Astrocyte of the cerebellum (primary cell): ENCODE results near the gene MEGF10.

Experiments used
- DNase-seq: peaks from one replicate; pipeline ENCODE4 v3.0.0-alpha.2; 2011; ENCODE audit warnings: low read depth
- H3K4me3 ChIP-seq: 2 replicates; pipeline ENCODE4 v1.5.1; 2011; ENCODE audit warnings: mild to moderate bottlenecking, low read depth, low read length, moderate library complexity
- in situ Hi-C: cut with HindIII; loops from 2 replicates; pipeline ENCODE4 v1.10.0; 2017; ENCODE audit warnings: low sequenced_read_pairs
- TF ChIP-seq, protein P1 (sequence below): IDR thresholded peaks from 2 replicates; pipeline ENCODE4 v1.5.1; 2012; ENCODE audit warnings: low read length, low read depth, moderate library complexity, mild to moderate bottlenecking; ENCODE audit errors: missing control alignments

The MEGF10 gene

DNA sequence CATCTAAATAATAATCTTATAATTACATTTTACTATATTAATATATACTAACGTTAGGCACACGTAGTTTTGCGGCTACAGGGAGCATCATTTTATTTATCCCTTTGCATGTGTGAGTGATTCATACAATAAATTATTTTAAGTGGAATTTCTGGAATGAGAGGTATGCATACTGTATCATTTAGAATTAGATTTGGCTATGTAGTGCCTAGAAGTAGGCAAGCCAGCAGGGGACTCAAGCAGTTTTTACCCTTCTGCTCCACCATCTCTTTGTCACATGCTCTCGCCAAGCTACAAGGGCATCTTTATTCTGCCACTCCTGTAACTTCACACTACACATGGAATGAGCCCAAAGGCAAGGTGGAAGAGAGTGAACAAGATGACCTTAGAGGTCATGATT lies 60.8 kb downstream of the MEGF10 start:
- in situ Hi-C loops: no loop called here
- no peak overlapping the region for H3K4me3 ChIP-seq
- TF ChIP-seq, protein P1, sequence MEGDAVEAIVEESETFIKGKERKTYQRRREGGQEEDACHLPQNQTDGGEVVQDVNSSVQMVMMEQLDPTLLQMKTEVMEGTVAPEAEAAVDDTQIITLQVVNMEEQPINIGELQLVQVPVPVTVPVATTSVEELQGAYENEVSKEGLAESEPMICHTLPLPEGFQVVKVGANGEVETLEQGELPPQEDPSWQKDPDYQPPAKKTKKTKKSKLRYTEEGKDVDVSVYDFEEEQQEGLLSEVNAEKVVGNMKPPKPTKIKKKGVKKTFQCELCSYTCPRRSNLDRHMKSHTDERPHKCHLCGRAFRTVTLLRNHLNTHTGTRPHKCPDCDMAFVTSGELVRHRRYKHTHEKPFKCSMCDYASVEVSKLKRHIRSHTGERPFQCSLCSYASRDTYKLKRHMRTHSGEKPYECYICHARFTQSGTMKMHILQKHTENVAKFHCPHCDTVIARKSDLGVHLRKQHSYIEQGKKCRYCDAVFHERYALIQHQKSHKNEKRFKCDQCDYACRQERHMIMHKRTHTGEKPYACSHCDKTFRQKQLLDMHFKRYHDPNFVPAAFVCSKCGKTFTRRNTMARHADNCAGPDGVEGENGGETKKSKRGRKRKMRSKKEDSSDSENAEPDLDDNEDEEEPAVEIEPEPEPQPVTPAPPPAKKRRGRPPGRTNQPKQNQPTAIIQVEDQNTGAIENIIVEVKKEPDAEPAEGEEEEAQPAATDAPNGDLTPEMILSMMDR: no peak
- DNase-seq: peak; percentile 12

DNA sequence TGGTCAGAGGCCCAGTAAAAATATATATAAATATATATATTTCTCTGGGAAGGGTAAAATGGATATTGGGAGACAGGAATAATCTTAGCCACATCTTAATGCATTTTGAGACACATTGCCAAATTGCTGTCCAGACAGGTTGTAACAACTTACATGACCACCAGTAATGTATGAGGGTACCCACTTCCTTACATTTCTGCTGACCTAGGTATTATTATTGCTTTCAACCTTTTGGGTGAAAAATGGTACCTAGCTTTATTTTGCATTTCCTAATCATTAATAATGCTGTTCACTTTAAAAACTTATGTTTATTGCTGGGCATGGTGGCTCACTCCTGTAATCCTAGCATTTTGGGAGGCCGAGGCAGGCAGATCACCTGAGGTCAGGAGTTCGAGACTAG lies 61.5 kb downstream of the MEGF10 start:
- in situ Hi-C loops: no loop called here
- no peak for DNase-seq
- TF ChIP-seq, protein P1: no peak
- no peak overlapping the region for H3K4me3 ChIP-seq

DNA sequence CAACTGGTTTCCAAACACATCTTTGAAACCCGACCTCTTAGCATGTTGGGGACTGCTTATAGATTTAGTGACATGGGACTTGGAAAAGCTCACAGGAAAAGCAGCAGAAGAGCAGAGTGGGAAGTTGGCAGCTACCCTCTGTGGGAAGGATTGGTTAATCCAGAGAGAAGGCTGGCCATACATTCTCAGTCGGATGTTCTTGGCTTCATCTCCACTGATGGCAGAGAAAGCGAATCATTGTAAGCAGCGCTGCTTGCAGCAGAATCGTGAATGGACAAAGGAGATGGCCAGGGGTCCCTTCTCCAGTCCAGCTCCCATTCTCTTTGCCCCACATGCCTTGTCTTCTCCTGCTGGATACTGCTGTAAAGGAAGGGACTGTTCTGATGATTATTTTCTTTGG lies 62.7 kb downstream of the MEGF10 start:
- in situ Hi-C loops: no loop called here
- DNase-seq: no peak
- no peak overlapping the region for H3K4me3 ChIP-seq
- TF ChIP-seq, protein P1: no peak

DNA sequence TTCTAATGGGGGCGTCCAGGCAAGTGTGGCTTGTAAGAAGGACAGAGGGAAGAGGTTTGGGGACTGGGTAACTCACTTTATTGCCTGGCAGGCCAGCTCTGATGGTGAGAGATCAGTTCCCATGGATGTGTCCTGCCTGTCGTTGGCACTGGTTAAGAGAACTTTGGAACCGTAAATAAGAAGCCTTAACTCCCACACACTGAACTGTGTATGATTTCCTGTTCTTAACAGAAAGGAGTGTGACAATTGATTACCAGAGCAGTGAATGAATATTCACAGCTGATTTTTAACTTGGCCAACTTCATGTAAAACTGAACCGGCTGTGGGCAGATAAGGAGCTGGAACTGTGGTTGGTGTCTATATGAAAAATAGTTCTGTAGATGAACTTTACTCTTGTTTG lies 63.2 kb downstream of the MEGF10 start:
- TF ChIP-seq, protein P1: no peak
- in situ Hi-C loops: no loop called here
- H3K4me3 ChIP-seq: no peak overlapping the region
- DNase-seq: no peak

DNA sequence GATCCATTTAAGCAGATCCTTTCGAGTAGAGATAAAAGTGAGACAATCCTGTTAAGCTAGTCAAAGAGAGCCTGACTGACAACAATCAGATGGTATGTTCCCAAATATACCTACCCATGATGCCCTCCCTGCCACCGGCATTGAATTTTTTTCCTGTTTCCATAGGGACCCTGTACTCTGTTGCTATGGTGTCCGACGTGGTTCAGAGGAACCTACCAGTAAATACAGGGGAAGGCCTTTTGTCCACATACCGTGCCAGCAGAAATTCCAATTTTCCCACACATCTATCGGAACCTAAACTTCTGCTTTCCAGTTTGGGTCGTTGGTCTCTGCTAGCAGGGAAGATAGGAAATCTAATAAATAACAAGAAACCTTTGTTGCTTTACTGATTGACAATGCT lies 64.7 kb downstream of the MEGF10 start:
- no peak for DNase-seq
- no peak overlapping the region for H3K4me3 ChIP-seq
- in situ Hi-C loops: no loop called here
- TF ChIP-seq, protein P1: no peak

DNA sequence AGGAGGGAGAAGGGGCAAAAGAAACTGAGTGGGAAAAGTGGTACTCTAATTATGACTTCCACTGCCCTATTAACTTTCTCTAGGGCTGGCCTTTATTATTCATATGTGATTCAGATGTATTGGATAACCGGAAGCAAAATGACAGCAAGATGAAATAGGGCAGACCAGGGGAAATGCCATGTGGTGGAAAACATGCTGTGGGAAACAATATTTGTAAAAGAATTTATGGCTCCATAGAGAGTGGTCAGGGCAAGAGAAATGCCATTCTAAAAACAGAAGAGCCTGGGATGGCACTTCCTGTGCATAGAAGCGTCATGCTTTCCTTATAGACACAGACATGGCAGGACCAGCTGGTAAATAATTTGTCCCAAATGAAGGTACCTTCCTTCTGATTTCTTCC lies 67.7 kb downstream of the MEGF10 start:
- H3K4me3 ChIP-seq: no peak overlapping the region
- in situ Hi-C loops: no loop called here
- DNase-seq: no peak
- TF ChIP-seq, protein P1: no peak

DNA sequence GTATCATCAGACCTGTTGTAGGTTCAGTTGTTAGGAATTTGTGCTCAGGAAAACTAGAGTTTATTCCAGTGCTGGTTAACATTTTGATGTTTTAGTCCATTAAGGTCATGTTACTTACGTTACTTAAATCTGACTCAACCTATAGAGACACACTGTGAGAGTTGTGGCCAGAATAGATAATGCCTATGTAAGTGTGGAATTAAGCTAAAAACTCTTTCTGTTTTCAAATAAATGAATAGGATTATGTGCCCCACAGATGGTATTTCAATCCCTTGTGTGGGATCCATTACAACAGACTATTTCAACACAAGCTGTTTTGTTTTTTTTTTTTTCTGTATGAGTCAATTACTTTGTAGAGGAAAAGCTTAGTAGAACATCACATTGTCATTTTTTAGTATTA lies 68.1 kb downstream of the MEGF10 start:
- no peak overlapping the region for H3K4me3 ChIP-seq
- in situ Hi-C loops: no loop called here
- DNase-seq: no peak
- TF ChIP-seq, protein P1: no peak
